Stimulated activated naive CD8-positive, alpha-beta T cell treated with anti-CD3 and anti-CD28 coated beads, Interleukin-15, Interleukin-2, amounts not matched to agents 100 U/mL and 50 U/mL, for 24 hours (primary cell): ENCODE results near the gene SLC27A6.
A peak's percentile ranks its signal among the peaks of the same experiment; 100 is the strongest.
"Not testable (repeated sequence)": the region's sequence is repeated elsewhere in the genome, so short reads cannot be mapped to it uniquely, and the experiment has no call there.

Source experiments
- ATAC-seq: fragments of 150-1000 bp; cut with Tn5 transposase; one replicate; pipeline ENCODE4 v1.10.0; 2021
- DNase-seq: peaks from one replicate; pipeline ENCODE4 v3.0.0; 2021

SLC27A6 gene

GRCh38 chr5:128965011-128965637 lies at the start of gene SLC27A6:
Gene SLC27A6 (plus strand): TSS chr5:128965488. CDS start chr5:128966138, 650 bp downstream.
- DNase-seq (no peak), ATAC-seq (no peak)

- no peak for ATAC-seq
Observed at GRCh38 chr5:128919542-128919941, 45.7 kb upstream of the SLC27A6 start.

GRCh38 chr5:128920345-128921215 lies 44.7 kb upstream of the SLC27A6 start:
- DNase-seq: no peak
- ATAC-seq: no peak

More at GRCh38 chr5:128919542-128919941, 45.7 kb upstream of the SLC27A6 start:
- DNase-seq: no peak

GRCh38 chr5:128924299-128924698 lies 41.0 kb upstream of the SLC27A6 start:
- ATAC-seq: no peak
- DNase-seq: no peak

GRCh38 chr5:128925973-128926372 lies 39.3 kb upstream of the SLC27A6 start:
- ATAC-seq (no peak), DNase-seq (no peak)

- no peak for DNase-seq
- no peak for ATAC-seq
Observed at GRCh38 chr5:128927644-128928043, 37.6 kb upstream of the SLC27A6 start.

GRCh38 chr5:128932232-128932631 lies 33.1 kb upstream of the SLC27A6 start:
- ATAC-seq, DNase-seq: not testable (repeated sequence)

GRCh38 chr5:128943100-128943499 lies 22.2 kb upstream of the SLC27A6 start:
- ATAC-seq, DNase-seq: not testable (repeated sequence)

- DNase-seq (no peak), ATAC-seq (no peak)
Observed at GRCh38 chr5:128949847-128950546, 15.3 kb upstream of the SLC27A6 start.

- DNase-seq, ATAC-seq: not testable (repeated sequence)
Observed at GRCh38 chr5:128951301-128951700, 14.0 kb upstream of the SLC27A6 start.

GRCh38 chr5:128956164-128956563 lies 9.1 kb upstream of the SLC27A6 start:
- DNase-seq (no peak), ATAC-seq (no peak)

GRCh38 chr5:128962211-128962610 lies 3.1 kb upstream of the SLC27A6 start:
- ATAC-seq (no peak), DNase-seq (no peak)

GRCh38 chr5:128965638-128966302 lies 482 bp downstream of the SLC27A6 start:
- DNase-seq (no peak), ATAC-seq (peak; percentile 14)

GRCh38 chr5:128966375-128966774 lies 1.1 kb downstream of the SLC27A6 start:
- DNase-seq: no peak
- ATAC-seq: no peak

- no peak for DNase-seq
- ATAC-seq: no peak
Observed at GRCh38 chr5:128966846-128967245, 1.6 kb downstream of the SLC27A6 start.

- DNase-seq (no peak), ATAC-seq (no peak)
Observed at GRCh38 chr5:128973244-128973643, 8.0 kb downstream of the SLC27A6 start.

GRCh38 chr5:128974567-128974966 lies 9.3 kb downstream of the SLC27A6 start:
- no peak for DNase-seq
- ATAC-seq: peak; percentile 36

GRCh38 chr5:128979761-128980160 lies 14.5 kb downstream of the SLC27A6 start:
- ATAC-seq: no peak
- DNase-seq: no peak

GRCh38 chr5:128980917-128981316 lies 15.6 kb downstream of the SLC27A6 start:
- ATAC-seq (no peak), DNase-seq (no peak)

GRCh38 chr5:128984480-128984879 lies 19.2 kb downstream of the SLC27A6 start:
- DNase-seq (no peak), ATAC-seq (no peak)

- ATAC-seq (no peak), DNase-seq (no peak)
Observed at GRCh38 chr5:128988476-128988875, 23.2 kb downstream of the SLC27A6 start.

- ATAC-seq: no peak
- DNase-seq: no peak
Observed at GRCh38 chr5:129001841-129002526, 36.7 kb downstream of the SLC27A6 start.
